ENCODE results near the gene ABCG1.

ABCG1 gene

DNA sequence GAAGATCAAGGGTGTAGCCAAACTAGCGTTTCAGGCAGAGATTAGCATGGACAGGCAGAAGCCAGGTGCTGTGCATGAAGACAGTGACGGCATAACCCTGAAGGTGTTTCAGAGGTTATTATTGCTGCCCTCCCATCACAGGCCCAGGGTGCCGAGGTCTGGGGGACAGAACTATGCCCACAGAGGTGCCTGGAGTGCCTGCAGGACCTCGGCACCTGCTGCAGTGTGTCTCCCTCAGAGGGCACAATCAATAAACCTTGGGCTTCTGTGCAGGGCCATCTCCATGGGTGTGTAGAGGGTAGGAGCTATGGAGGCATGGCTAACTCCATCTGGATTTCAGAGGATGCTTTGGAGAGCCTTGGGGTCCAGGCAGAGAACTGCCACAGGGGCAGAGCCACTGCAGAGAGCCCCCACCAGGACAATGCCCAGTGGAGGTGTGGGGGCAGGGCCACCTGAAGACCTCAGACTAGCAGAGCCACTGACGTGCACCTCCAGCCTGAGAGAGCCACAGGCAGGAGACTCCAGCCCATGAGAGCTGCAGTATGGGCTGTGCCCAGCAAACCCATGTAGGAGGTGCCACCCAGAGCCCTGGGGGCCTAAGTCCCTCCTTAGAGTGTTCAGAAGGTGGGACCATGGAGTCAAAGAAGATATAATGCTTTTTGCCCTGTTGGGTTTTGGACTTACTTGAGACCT lies 5.7 kb upstream of the ABCG1 start:
- Histone ChIP-seq H3K79me2 (no peaks in the 10 kb centered on the region), H2AFZ (no peak overlapping the region), H3K27me3 (ENCODE audit: control insufficient read depth, insufficient read depth, low read length) (no peaks in the 10 kb centered on the region), H3K27ac (no peak overlapping the region), H3K4me1 (no peaks in the 10 kb centered on the region), H3K36me3 (ENCODE audit: control insufficient read depth, insufficient read depth, low read length) (no peaks in the 10 kb centered on the region), H3K9ac (no peak overlapping the region), H3K9me3 (ENCODE audit: control insufficient read depth, low read length) (no peaks in the 10 kb centered on the region), H3K4me3 (ENCODE audit: low read depth, low read length) (no peak overlapping the region), H3K4me2 (ENCODE audit: low read length) (no peak overlapping the region)
- TF ChIP-seq, protein P1, sequence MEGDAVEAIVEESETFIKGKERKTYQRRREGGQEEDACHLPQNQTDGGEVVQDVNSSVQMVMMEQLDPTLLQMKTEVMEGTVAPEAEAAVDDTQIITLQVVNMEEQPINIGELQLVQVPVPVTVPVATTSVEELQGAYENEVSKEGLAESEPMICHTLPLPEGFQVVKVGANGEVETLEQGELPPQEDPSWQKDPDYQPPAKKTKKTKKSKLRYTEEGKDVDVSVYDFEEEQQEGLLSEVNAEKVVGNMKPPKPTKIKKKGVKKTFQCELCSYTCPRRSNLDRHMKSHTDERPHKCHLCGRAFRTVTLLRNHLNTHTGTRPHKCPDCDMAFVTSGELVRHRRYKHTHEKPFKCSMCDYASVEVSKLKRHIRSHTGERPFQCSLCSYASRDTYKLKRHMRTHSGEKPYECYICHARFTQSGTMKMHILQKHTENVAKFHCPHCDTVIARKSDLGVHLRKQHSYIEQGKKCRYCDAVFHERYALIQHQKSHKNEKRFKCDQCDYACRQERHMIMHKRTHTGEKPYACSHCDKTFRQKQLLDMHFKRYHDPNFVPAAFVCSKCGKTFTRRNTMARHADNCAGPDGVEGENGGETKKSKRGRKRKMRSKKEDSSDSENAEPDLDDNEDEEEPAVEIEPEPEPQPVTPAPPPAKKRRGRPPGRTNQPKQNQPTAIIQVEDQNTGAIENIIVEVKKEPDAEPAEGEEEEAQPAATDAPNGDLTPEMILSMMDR (IDR thresholded peaks at IDR 0.05) = no peak

DNA sequence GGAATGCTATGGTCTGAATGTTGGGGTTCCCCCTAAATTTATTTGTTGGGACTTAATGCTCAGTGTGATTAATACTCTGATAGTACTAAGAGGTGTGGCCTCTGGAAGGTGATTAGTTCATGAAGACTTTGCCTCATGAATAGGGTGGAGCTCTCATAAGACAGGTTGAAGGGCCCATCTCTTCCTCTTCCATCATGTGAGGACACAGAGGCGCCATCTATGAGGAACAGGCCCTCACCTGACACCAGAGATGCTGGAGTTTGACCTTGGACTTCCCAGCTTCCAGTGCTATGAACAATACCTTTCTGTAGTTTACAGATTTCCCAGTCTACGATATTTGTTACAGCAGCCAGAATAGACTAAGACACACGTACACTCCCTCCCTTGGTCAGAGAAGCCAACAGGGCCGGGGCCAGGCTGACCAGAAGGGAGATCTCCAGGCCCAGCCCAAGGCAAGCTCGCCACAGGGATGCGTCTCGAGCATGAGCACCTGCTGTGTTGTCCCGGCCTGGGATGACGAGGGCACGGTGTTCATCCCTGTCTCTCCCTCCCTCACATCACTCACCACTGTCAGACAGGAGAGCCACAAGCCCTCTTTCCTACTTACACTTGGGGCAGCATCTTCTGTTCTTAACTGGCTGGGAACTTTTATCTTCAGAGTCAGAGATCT lies 4.7 kb upstream of the ABCG1 start:
- no peak overlapping the region for H3K27ac ChIP-seq
- TF ChIP-seq, protein P1 (IDR thresholded peaks at IDR 0.05) = no peak

DNA sequence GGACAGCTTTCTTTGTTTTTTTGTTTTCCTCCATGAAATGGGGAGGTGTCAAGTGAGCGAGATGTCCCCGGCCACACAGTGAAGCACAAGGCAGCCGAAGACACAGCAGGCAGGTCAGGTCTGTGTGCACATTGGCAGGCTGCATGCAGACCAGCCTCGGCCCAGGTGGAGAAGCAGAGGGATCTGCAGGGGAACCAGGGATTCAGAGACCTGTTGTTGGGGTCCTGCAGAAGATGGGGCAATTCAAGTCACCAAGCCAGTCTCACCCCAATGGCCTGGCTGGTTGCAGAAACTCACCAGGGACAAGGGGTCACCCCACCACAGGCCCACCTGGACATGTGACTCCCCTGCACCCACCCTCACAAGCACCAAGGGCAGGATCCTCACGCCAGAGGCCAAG lies 4.0 kb upstream of the ABCG1 start:
- Histone ChIP-seq H3K36me3 (ENCODE audit: control insufficient read depth, insufficient read depth, low read length) (no peaks in the 10 kb centered on the region), H3K9me3 (ENCODE audit: control insufficient read depth, low read length) (no peaks in the 10 kb centered on the region), H3K27me3 (ENCODE audit: control insufficient read depth, insufficient read depth, low read length) (no peaks in the 10 kb centered on the region), H3K4me3 (ENCODE audit: low read depth, low read length) (no peak overlapping the region), H3K9ac (no peak overlapping the region), H3K4me1 (no peaks in the 10 kb centered on the region), H3K4me2 (ENCODE audit: low read length) (no peak overlapping the region), H3K79me2 (no peaks in the 10 kb centered on the region), H3K27ac (no peak overlapping the region), H2AFZ (no peak overlapping the region)
- TF ChIP-seq, protein P1 (IDR thresholded peaks at IDR 0.05) = no peak

More for the DNA sequence above, 4.7 kb upstream of the ABCG1 start:
- no peaks in the 10 kb centered on the region for H3K79me2 ChIP-seq
- no peak overlapping the region for H3K4me3 ChIP-seq (ENCODE audit: low read depth, low read length)
- no peaks in the 10 kb centered on the region for H3K27me3 ChIP-seq (ENCODE audit: control insufficient read depth, insufficient read depth, low read length)
- no peak overlapping the region for H2AFZ ChIP-seq
- H3K4me2 ChIP-seq (ENCODE audit: low read length) = no peak overlapping the region
- H3K4me1 ChIP-seq = no peaks in the 10 kb centered on the region
- H3K9ac ChIP-seq = no peak overlapping the region
- no peaks in the 10 kb centered on the region for H3K36me3 ChIP-seq (ENCODE audit: control insufficient read depth, insufficient read depth, low read length)
- no peaks in the 10 kb centered on the region for H3K9me3 ChIP-seq (ENCODE audit: control insufficient read depth, low read length)

DNA sequence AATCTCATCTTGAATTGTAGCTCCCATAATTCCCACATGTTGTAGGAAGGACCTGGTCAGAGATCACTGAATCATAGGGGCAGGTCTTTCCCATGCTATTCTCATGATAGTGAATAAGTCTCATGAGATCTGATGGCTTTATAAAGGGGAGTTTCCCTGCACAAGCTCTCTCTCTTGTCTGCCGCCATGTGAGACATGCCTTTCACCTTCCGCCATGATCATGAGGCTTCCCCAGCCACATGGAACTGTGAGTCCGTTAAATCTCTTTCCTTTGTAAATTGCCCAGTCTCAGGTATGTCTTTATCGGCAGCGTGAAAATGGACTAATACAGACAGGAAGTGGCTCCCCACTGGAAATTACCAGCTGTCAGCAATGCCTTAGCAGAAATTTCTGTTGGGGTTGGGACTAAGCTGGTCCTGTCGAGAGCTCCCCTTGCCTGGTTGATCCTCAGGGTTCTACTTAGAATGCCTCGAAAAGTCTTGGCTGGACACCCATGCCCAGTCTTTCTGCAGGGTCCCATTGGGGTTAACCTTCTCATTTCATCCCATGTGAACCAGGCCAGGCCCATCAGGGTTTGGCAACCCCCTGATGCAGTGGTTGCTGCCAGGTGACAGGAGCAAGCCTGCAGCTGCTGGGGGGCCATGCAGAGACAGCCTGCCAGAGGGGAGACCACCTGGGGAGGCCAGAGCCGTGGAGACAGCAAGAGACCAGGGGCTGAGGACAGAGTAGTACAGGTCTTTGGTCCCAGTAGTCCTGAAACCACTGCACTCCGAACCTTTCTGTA lies 2.8 kb upstream of the ABCG1 start:
- H3K27ac ChIP-seq = no peak overlapping the region
- no peaks in the 10 kb centered on the region for H3K36me3 ChIP-seq (ENCODE audit: control insufficient read depth, insufficient read depth, low read length)
- H3K79me2 ChIP-seq = no peaks in the 10 kb centered on the region
- no peaks in the 10 kb centered on the region for H3K9me3 ChIP-seq (ENCODE audit: control insufficient read depth, low read length)
- H2AFZ ChIP-seq = no peak overlapping the region
- H3K9ac ChIP-seq = no peak overlapping the region
- TF ChIP-seq, protein P1 (IDR thresholded peaks at IDR 0.05) = no peak
- no peak overlapping the region for H3K4me3 ChIP-seq (ENCODE audit: low read depth, low read length)
- no peaks in the 10 kb centered on the region for H3K4me1 ChIP-seq
- H3K4me2 ChIP-seq (ENCODE audit: low read length) = no peak overlapping the region
- no peaks in the 10 kb centered on the region for H3K27me3 ChIP-seq (ENCODE audit: control insufficient read depth, insufficient read depth, low read length)

All from parathyroid adenoma (tissue), 2 donors.